Measurements from ENCODE around the gene GPRC5C.

DNA sequence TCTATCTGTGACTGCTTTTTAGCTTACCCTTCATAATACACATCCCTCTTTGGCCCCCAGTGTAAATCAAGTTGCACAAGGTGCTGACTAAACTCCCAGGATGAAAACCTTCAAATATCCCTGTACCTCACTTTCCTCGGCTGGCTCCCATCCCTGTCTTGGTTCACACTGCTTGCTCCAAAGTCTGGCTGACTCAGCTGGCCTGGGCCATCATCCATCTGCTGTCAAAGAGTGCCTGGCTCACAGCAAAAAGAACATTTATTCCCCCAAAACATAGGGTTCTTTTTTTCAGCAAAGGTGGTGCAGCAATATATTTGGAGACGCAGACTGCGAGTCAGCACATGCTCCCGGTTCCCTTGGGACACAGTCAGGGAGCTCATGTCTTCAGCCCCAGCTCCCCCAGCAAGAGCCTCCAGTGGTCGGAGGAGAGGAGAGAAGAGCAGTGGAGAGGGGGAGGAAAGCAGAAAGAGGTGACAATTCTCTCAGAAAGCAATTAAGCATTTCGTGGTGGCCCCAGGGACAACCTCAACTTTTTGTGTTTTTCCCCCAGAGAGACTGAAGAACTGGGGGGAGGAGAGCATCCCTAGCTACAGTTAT lies 38.4 kb upstream of the GPRC5C start:
- TF ChIP-seq, protein P1, sequence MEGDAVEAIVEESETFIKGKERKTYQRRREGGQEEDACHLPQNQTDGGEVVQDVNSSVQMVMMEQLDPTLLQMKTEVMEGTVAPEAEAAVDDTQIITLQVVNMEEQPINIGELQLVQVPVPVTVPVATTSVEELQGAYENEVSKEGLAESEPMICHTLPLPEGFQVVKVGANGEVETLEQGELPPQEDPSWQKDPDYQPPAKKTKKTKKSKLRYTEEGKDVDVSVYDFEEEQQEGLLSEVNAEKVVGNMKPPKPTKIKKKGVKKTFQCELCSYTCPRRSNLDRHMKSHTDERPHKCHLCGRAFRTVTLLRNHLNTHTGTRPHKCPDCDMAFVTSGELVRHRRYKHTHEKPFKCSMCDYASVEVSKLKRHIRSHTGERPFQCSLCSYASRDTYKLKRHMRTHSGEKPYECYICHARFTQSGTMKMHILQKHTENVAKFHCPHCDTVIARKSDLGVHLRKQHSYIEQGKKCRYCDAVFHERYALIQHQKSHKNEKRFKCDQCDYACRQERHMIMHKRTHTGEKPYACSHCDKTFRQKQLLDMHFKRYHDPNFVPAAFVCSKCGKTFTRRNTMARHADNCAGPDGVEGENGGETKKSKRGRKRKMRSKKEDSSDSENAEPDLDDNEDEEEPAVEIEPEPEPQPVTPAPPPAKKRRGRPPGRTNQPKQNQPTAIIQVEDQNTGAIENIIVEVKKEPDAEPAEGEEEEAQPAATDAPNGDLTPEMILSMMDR (IDR thresholded peaks at IDR 0.05) = no peak
- no peak for TF ChIP-seq POLR2A (IDR thresholded peaks at IDR 0.05)

Measured in heart left ventricle (tissue), 13 donors.